Ishikawa (cell line): ENCODE measurements around the gene IL12RB1.

Source experiments
- CEBPB ChIP-seq: IDR thresholded peaks from 2 replicates; pipeline ENCODE4 v1.6.1; 2012
- CREB1 ChIP-seq: IDR thresholded peaks from 2 replicates; pipeline ENCODE4 v1.6.1; 2012; ENCODE audit warnings: low read depth
- EGR1 ChIP-seq: IDR thresholded peaks from 2 replicates; pipeline ENCODE4 v1.6.1; 2012
- EP300 ChIP-seq: IDR thresholded peaks from 2 replicates; pipeline ENCODE4 v1.6.1; 2012; ENCODE audit warnings: borderline replicate concordance
- FOXM1 ChIP-seq: IDR thresholded peaks from 2 replicates; pipeline ENCODE4 v1.6.1; 2012; ENCODE audit warnings: low read depth, borderline replicate concordance
- NFIC ChIP-seq: IDR thresholded peaks from 2 replicates; pipeline ENCODE4 v1.6.1; 2012
- RAD21 ChIP-seq: IDR thresholded peaks from 2 replicates; pipeline ENCODE4 v1.6.1; 2012; ENCODE audit warnings: low read depth
- TAF1 ChIP-seq: IDR thresholded peaks from 2 replicates; pipeline ENCODE4 v1.6.1; 2012; ENCODE audit warnings: low read depth, mild to moderate bottlenecking
- TCF12 ChIP-seq: IDR thresholded peaks from 2 replicates; pipeline ENCODE4 v1.6.1; 2012; ENCODE audit warnings: low read depth
- TEAD4 ChIP-seq: IDR thresholded peaks from 2 replicates; pipeline ENCODE4 v1.6.1; 2012
- YY1 ChIP-seq: IDR thresholded peaks from 2 replicates; pipeline ENCODE4 v1.6.1; 2012; ENCODE audit warnings: low read depth
- ZBTB7A ChIP-seq: IDR thresholded peaks from 2 replicates; pipeline ENCODE4 v1.6.1; 2012; ENCODE audit warnings: low read depth
- TF ChIP-seq, protein P1 (sequence below): IDR thresholded peaks from 2 replicates; pipeline ENCODE4 v1.6.1; 2012; ENCODE audit warnings: low read depth, mild to moderate bottlenecking
- TF ChIP-seq, protein P2 (sequence below): IDR thresholded peaks from 2 replicates; pipeline ENCODE4 v1.6.1; 2012
- TF ChIP-seq, protein P3 (sequence below): IDR thresholded peaks from 2 replicates; pipeline ENCODE4 v1.6.1; 2012

The IL12RB1 gene

DNA sequence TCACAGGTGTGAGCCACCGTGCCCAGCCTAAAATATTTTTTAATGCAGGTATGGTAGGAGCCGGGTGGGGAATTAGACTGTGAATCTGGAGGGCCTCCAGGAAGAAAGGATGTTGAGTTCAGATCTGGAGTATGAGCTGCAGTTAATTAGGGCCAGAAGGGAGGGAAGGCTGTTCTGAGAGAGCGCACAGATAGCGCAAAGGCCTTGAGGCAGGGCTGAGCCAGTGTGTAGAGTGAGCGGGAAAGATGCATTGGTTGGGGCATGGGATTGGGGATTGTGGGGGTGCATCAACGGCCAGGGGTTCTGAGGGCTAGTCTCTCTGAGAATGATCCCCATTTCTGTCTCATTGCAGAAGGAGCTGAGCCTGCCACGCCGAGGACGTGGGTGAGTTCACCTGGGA, 20.5 kb upstream of the IL12RB1 start:
- TF ChIP-seq NFIC (no peak), TEAD4 (no peak), TAF1 (no peak)
- TF ChIP-seq, protein P1, sequence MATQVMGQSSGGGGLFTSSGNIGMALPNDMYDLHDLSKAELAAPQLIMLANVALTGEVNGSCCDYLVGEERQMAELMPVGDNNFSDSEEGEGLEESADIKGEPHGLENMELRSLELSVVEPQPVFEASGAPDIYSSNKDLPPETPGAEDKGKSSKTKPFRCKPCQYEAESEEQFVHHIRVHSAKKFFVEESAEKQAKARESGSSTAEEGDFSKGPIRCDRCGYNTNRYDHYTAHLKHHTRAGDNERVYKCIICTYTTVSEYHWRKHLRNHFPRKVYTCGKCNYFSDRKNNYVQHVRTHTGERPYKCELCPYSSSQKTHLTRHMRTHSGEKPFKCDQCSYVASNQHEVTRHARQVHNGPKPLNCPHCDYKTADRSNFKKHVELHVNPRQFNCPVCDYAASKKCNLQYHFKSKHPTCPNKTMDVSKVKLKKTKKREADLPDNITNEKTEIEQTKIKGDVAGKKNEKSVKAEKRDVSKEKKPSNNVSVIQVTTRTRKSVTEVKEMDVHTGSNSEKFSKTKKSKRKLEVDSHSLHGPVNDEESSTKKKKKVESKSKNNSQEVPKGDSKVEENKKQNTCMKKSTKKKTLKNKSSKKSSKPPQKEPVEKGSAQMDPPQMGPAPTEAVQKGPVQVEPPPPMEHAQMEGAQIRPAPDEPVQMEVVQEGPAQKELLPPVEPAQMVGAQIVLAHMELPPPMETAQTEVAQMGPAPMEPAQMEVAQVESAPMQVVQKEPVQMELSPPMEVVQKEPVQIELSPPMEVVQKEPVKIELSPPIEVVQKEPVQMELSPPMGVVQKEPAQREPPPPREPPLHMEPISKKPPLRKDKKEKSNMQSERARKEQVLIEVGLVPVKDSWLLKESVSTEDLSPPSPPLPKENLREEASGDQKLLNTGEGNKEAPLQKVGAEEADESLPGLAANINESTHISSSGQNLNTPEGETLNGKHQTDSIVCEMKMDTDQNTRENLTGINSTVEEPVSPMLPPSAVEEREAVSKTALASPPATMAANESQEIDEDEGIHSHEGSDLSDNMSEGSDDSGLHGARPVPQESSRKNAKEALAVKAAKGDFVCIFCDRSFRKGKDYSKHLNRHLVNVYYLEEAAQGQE = no peak

DNA sequence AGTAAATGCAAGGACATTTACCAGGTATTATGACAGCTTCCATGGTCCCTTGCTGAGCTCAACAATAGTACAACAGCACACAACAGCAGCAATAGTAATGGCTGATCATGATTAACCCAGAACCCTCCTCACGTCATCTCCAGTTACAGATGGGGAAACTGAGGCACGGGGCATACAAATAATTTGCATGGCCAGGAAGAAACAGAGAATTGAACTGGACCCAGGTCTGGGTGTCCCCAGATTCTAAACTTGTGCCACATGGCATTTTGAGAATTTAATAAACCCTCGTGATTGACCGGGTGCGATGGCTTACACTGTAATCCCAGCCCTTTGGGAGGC, 18.0 kb upstream of the IL12RB1 start:
- TF ChIP-seq TCF12 (no peak), EGR1 (no peak), EP300 (no peak), NFIC (no peak), YY1 (no peak), ZBTB7A (no peak), FOXM1 (no peak), TAF1 (no peak)
- TF ChIP-seq, protein P1 = no peak

DNA sequence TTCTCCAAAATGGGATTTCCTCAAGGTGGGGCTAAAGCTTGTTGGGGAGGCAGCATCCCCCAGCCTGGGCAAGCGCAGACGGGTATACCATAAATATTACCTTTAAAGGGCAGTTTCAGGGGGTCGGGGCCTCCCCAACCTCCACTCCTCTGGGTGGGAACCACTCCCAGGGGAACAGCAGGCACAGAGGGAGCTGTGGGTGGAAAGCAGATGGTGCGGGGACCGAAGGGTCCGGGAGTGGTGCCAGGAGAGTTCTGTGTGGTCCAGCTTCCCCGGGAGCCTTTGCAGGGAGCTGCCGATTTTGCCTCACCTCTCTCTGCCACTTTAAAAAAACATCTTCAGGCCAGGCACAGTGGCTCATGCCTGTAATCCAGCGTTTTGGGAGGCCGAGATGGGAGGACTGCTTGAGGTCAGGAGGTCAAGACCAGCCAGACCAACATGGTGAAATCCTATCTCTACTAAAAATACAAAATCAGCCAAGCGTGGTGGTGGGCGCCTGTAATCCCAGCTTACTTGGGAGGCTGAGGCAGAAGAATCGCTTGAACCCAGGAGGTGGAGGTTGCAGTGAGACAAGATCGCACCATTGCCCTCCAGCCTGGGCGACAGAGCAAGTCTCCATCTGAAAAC, 16.3 kb upstream of the IL12RB1 start:
- TF ChIP-seq FOXM1 = no peak
- no peak for TF ChIP-seq EP300
- no peak for TF ChIP-seq TEAD4
- TF ChIP-seq, protein P2, sequence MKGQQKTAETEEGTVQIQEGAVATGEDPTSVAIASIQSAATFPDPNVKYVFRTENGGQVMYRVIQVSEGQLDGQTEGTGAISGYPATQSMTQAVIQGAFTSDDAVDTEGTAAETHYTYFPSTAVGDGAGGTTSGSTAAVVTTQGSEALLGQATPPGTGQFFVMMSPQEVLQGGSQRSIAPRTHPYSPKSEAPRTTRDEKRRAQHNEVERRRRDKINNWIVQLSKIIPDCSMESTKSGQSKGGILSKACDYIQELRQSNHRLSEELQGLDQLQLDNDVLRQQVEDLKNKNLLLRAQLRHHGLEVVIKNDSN = no peak
- no peak for TF ChIP-seq YY1
- TF ChIP-seq, protein P3, sequence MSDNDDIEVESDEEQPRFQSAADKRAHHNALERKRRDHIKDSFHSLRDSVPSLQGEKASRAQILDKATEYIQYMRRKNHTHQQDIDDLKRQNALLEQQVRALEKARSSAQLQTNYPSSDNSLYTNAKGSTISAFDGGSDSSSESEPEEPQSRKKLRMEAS = no peak
- TF ChIP-seq ZBTB7A = no peak
- TF ChIP-seq TCF12 = no peak
- TF ChIP-seq EGR1 = no peak
- no peak for TF ChIP-seq RAD21
- no peak for TF ChIP-seq NFIC
- no peak for TF ChIP-seq TAF1
- TF ChIP-seq CEBPB = no peak
- no peak for TF ChIP-seq CREB1
- TF ChIP-seq, protein P1 = no peak

DNA sequence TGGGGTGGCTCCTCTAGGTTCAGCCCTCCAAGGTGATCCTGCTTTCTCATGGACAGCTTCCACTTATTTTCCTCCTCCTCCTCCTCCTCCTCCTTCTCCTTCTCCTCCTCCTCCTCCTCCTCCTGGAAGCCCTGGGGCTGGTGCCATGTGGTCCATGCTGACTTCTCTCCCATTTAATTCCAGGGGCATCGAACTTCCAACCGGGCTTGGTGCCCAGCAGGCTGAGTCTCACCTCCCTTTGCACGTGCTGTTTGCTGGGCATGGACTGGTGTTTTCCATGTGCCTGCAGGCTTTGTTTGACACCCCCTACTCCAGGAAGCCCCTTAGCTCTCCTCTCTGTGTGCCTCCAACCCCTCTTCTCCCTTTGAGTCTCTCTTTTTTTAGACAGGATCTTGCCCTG, 14.5 kb upstream of the IL12RB1 start:
- TF ChIP-seq ZBTB7A (no peak), NFIC (no peak), CREB1 (no peak), CEBPB (no peak), TEAD4 (no peak), TAF1 (no peak), EP300 (no peak), FOXM1 (no peak), EGR1 (no peak), TCF12 (no peak), YY1 (no peak), RAD21 (no peak)
- TF ChIP-seq, protein P1 = no peak
- TF ChIP-seq, protein P3 = no peak
- TF ChIP-seq, protein P2 = no peak
